Esophagus muscularis mucosa (tissue), 4 donors: ENCODE results near the gene SRSF12. TPM values are rescaled to one million over a fixed set of nuclear protein-coding genes. Genes with fewer than 3 reads are reported as not detected.

Experiments
- DNase-seq: peaks from one replicate; pipeline ENCODE4 v3.0.0-alpha.2; 2017; ENCODE audit errors: extremely low spot score
- H3K27ac ChIP-seq, 4 donors: fragments of 200-600 bp; sonication (generic); replicated peaks in 1 of 4; 1 replicate in 3 of 4; 2 replicates in 1 of 4; pipeline ENCODE4 v1.5.1; 2016 to 2019; ENCODE audit warnings: mild to moderate bottlenecking in 1 of 4
- H3K27me3 ChIP-seq, 4 donors: fragments of 200-600 bp; sonication (generic); one replicate each; pipeline versions ENCODE4 v1.5.1 to v1.6.0; 2016 to 2019
- H3K36me3 ChIP-seq, 4 donors: fragments of 200-600 bp; sonication (generic); one replicate each; pipeline ENCODE4 v1.5.1; 2016 to 2019
- H3K4me1 ChIP-seq, 4 donors: fragments of 200-600 bp; sonication (generic); one replicate each; pipeline ENCODE4 v1.5.1; 2016 to 2019
- H3K4me3 ChIP-seq, 4 donors: fragments of 200-600 bp; sonication (generic); 1 replicate in 2 of 4; 2 replicates in 2 of 4; pipeline ENCODE4 v1.5.1; 2016 to 2019; ENCODE audit warnings: mild to moderate bottlenecking in 4 of 4, moderate library complexity in 1 of 4
- H3K9me3 ChIP-seq, 4 donors: fragments of 200-600 bp; sonication (generic); 1 replicate in 3 of 4; 2 replicates in 1 of 4; pipeline ENCODE4 v1.5.1; 2016 to 2019
- EP300 ChIP-seq: sonication (generic); formaldehyde crosslinking; IDR thresholded peaks from one replicate; pipeline ENCODE4 v1.6.1; 2017; ENCODE audit warnings: antibody characterized with exemption
- POLR2A ChIP-seq: fragments of 450-650 bp; IDR thresholded peaks from one replicate; pipeline ENCODE4 v1.6.1; 2017; ENCODE audit warnings: antibody characterized with exemption, moderate library complexity, mild to moderate bottlenecking, low read depth
- POLR2AphosphoS5 ChIP-seq, 2 donors: sonication (generic); formaldehyde crosslinking; IDR thresholded peaks; one replicate each; pipeline ENCODE4 v1.6.1; 2017; ENCODE audit warnings: antibody characterized with exemption in 2 of 2
- WGBS: methylation state at CpG from one replicate; pipeline ENCODE4 v1.1.5; 2018; 5-methylcytosine and 5-hydroxymethylcytosine counted together
- intact Hi-C: fragments of 100-400 bp; cut with DNase I; formaldehyde crosslinking; loops from one replicate; pipeline ENCODE4 v1.15.1; 2023
- total RNA-seq, 4 donors: library from RNA; depleted of rRNA; stranded (reverse); fragments of >200 nt; gene quantifications; one replicate each; pipeline versions ENCODE4 v1.1.0 to v1.2.1, GENCODE V29; 2016
- TF ChIP-seq, protein P1 (sequence below), 3 experiments: fragments of 200-600 bp in 2 of 3; fragments of 450-650 bp in 1 of 3; sonication (generic) in 2 of 3; IDR thresholded peaks; one replicate each; pipeline ENCODE4 v1.5.1; 2017 to 2019; ENCODE audit warnings: antibody characterized with exemption in 3 of 3, mild to moderate bottlenecking in 2 of 3, moderate library complexity in 1 of 3

Gene SRSF12
- total RNA-seq, 4 donors from 2014 or later: 0.97 to 2.0 (median 1.2) TPM; not detected in 1

DNA sequence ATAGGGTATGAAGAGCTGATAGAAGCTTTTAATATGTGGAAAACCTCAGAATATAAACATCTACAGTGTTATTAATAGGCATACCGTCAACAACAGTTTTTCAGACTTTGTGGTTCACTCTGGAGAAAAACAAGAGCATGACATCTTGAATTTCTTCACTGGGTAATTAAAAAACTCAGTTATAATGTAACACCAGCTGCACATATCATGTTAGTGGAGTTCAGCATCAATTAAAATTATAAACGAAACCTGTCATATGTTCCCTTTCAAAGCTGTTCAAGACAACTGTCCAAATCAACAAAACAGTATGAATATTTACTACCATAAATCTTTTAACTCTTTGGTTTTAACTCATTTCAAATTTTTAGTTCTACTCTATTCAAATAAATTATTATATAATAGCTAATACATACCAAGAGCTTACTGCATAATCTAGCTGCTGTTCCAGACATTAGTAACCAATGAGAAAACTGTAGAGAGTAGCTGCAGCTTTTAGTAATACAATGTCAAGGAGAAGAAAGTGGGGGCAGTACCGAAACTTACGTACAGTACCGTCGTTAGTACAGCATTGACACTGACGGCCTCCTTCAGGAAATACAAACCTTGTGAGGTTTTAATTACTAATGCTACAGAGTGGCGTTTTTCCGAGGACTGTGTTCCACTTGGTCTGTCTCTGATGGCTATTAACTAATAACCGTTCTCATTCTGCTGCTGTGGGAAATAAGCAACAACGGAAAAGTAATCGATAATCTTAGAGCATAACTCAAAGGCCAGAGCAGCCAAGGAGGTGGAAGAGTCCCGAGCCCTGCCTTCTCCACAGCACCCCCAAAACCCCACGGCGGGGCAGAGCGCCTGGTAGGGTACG is 27.5 kb upstream of the SRSF12 start:
- 5% methylated on average over 17 of the region's 17 CpGs for WGBS
- Histone ChIP-seq H3K4me3 (peak overlapping the region; percentile 74 to 98 (median 84)), H3K36me3 (peaks cover 0 to 4% (median 0%) of the 10 kb centered on the region in 4 donors), H3K4me1 (peaks cover 4 to 53% (median 40%) of the 10 kb centered on the region in 4 donors), H3K9me3 (no peaks in the 10 kb centered on the region), H3K27me3 (no peaks in the 10 kb centered on the region), H3K27ac (peak overlapping the region; percentile 89 to 96 (median 90))
- TF ChIP-seq, protein P1, sequence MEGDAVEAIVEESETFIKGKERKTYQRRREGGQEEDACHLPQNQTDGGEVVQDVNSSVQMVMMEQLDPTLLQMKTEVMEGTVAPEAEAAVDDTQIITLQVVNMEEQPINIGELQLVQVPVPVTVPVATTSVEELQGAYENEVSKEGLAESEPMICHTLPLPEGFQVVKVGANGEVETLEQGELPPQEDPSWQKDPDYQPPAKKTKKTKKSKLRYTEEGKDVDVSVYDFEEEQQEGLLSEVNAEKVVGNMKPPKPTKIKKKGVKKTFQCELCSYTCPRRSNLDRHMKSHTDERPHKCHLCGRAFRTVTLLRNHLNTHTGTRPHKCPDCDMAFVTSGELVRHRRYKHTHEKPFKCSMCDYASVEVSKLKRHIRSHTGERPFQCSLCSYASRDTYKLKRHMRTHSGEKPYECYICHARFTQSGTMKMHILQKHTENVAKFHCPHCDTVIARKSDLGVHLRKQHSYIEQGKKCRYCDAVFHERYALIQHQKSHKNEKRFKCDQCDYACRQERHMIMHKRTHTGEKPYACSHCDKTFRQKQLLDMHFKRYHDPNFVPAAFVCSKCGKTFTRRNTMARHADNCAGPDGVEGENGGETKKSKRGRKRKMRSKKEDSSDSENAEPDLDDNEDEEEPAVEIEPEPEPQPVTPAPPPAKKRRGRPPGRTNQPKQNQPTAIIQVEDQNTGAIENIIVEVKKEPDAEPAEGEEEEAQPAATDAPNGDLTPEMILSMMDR (IDR thresholded peaks at IDR 0.05): no peak
- TF ChIP-seq EP300: no peak
- TF ChIP-seq POLR2AphosphoS5 (IDR thresholded peaks at IDR 0.05): no peak
- TF ChIP-seq POLR2A: no peak
- intact Hi-C loops: no loop called here
- DNase-seq: no peak

DNA sequence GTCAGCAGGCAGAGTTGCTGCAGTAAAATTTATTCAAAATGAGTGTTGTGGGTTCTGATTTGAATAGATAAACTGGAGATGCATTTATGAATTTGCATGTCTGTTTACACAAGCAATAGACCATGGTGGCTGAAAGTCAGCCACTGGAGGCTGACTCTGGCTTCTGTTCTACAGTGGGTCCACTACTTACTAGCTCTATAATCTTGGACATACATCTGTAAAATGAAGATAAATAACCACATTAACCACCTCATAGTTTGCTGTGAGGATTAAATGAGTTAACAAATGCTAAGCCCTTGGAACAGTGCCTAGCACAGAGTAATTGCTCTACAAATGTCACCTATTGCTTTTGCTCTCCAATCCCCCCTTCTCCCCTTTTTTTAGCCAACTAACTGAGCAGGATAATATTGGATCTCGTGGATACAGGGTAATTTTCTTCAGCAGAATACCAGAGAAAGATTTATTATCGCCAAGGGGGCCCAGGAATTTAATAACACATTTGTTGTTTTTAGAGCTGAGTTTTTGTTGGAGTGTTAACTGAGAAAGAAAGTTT is 26.6 kb upstream of the SRSF12 start:
- no peak overlapping the region for H3K4me3 ChIP-seq
- peak overlapping the region in 2 of 4 donors; percentile 91 to 96 for H3K27ac ChIP-seq
- no peaks in the 10 kb centered on the region for H3K36me3 ChIP-seq
- TF ChIP-seq, protein P1 (IDR thresholded peaks at IDR 0.05): no peak
- no peak for TF ChIP-seq POLR2AphosphoS5 (IDR thresholded peaks at IDR 0.05)
- TF ChIP-seq EP300: no peak
- TF ChIP-seq POLR2A: no peak
- intact Hi-C loops: no loop called here
- WGBS: 47% methylated on average over 2 of the region's 2 CpGs
- H3K27me3 ChIP-seq: no peaks in the 10 kb centered on the region
- H3K4me1 ChIP-seq: peaks cover 4 to 62% (median 40%) of the 10 kb centered on the region in 4 donors
- DNase-seq: no peak
- no peaks in the 10 kb centered on the region for H3K9me3 ChIP-seq

DNA sequence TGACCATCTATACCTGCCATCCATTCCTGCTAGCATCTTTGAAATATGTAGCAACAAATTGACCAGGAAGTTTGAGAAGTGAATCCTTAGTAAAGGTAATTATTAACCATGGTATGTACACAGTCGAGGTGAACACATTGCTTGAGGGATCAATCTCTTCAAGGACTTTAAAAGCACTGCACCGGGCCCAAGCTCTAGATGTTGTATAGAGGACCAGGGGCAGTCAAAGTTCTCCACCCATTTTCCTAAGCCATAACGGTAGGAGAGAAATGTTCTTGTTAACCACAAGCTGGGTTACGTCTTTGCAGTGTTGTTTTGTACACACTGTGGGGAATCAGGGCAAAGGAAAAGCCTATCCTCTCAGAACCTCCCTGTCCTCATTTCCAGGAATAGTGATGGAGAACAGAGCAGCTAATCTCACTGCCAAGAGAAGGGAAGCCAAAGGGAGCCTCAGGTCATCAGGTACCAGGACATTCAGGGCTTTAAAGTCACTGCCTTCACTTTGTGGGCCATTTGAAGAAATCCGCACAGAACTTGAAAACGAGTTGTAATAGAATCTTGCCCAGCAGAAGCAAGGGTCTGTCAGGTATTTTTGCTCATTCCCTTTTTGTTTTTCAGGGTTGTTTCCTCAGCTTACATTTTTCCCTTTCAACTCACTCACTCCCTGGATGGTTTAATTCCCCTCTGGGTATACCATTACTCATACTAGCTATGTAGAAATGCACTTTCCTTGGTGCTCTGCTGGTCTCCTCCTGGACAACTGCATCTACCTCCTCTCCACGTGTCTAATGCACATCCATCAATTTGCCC is 22.7 kb upstream of the SRSF12 start:
- peaks cover 4 to 41% (median 20%) of the 10 kb centered on the region in 4 donors for H3K4me1 ChIP-seq

DNA sequence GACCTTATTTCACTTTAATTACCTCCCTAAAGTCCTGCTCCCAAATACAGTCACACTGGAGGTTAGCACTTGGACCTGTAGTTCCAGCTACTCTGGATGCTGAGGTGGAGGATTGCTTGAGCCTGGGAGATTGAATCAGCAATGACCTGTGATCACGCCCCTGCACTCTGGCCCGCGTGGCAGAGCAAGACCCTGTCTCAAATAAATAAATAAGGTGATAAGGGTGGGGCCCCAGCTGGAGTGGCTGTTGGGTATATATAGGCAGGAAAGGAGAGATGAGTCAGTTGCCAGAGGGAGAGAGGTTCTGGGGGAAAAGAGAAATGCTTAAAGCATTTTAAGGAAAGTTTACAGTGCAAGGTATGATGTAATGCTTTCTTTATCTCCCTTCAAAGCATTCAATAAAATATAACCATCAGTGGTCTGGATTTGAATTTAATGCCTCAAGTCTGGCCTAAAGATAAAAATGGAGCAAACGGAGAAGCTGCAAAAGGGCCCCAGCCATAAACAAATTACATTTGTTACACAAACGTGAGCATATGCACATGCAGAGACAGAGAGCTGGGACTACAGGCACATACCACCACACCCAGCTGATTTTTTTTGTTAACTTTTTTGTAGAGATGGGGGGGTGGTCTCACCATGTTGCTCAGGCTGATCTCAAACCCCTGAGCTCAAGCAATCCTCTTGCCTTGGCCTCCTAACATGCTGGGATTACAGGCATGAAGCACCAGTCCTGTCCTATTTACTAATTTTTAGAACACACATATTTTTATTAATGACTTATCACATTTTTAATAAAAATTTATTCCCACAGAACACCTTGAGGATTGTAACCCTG is 21.9 kb upstream of the SRSF12 start:
- intact Hi-C loops: no loop called here
- no peak for DNase-seq
- H3K27ac ChIP-seq: peak overlapping the region in 1 of 4 donors; percentile 28
- H3K9me3 ChIP-seq: no peaks in the 10 kb centered on the region
- peaks cover 0 to 33% (median 14%) of the 10 kb centered on the region in 4 donors for H3K4me1 ChIP-seq
- no peaks in the 10 kb centered on the region for H3K36me3 ChIP-seq
- TF ChIP-seq EP300 (no peak), POLR2A (no peak), POLR2AphosphoS5 (IDR thresholded peaks at IDR 0.05) (no peak)
- TF ChIP-seq, protein P1 (IDR thresholded peaks at IDR 0.05): no peak
- WGBS: 79% methylated on average over 5 of the region's 5 CpGs
- H3K27me3 ChIP-seq: no peaks in the 10 kb centered on the region
- no peak overlapping the region for H3K4me3 ChIP-seq

More for the DNA sequence above, 22.7 kb upstream of the SRSF12 start:
- Histone ChIP-seq H3K27ac (peak overlapping the region in 2 of 4 donors; percentile 7 to 28), H3K4me3 (no peak overlapping the region), H3K27me3 (no peaks in the 10 kb centered on the region), H3K36me3 (no peaks in the 10 kb centered on the region), H3K9me3 (no peaks in the 10 kb centered on the region)
- DNase-seq: no peak
- WGBS: 64% methylated on average over 7 of the region's 7 CpGs
- intact Hi-C loops: no loop called here
- TF ChIP-seq POLR2A (no peak), POLR2AphosphoS5 (IDR thresholded peaks at IDR 0.05) (peak; percentile 21 to 46), EP300 (peak; percentile 53)
